Endothelial cell of umbilical vein (primary cell): ENCODE measurements around the gene C4BPA. TPM values are rescaled to one million over a fixed set of nuclear protein-coding genes. Genes with fewer than 3 reads are reported as not detected.

Source experiments
- BruUV-seq: library from RNA; stranded (reverse); fragments of 400-500 nt; replicated peaks from 2 replicates; lab custom pipeline; 2021; lab: Mats Ljungman, UMichigan
- CTCF ChIA-PET: fragments of 300-600, 350-600 bp; sonication (Branson Sonifier 250); formaldehyde crosslinking; loops from one replicate; lab custom pipeline; 2021; ENCODE audit warnings: antibody characterized with exemption, inconsistent platforms; lab: Charles Lee
- POLR2A ChIA-PET: fragments of 300-600, 350-600 bp; sonication (Branson Sonifier 250); formaldehyde crosslinking; loops from one replicate; lab custom pipeline; 2021; ENCODE audit warnings: antibody characterized with exemption, inconsistent platforms; lab: Charles Lee
- DNase-seq: peaks from one replicate; pipeline ENCODE4 v3.0.0-alpha.2; 2011; ENCODE audit warnings: low read depth, low spot score
- FAIRE-seq: peaks from 2 replicates; lab custom pipeline; 2011; peaks lifted over from hg19 to GRCh38; lab: Jason Lieb, UNC
- H2AFZ ChIP-seq: 2 replicates; pipeline ENCODE4 v1.6.0; 2012; ENCODE audit warnings: low read depth, low read length, control low read depth, inconsistent platforms
- H3K27ac ChIP-seq: 2 replicates; pipeline ENCODE4 v1.5.1; 2011; ENCODE audit warnings: low read depth, mild to moderate bottlenecking, control low read depth, low read length, moderate library complexity; ENCODE audit not compliant: insufficient read depth
- H3K27me3 ChIP-seq, 2 experiments: 2 replicates each; pipeline versions ENCODE4 v1.6.0 to v1.6.1; 2011; ENCODE audit warnings: low read length in 2 of 2, mixed read lengths in 1 of 2; ENCODE audit not compliant: control insufficient read depth in 2 of 2, insufficient read depth in 2 of 2
- H3K36me3 ChIP-seq, 2 experiments: 2 replicates in 1 of 2; 3 replicates in 1 of 2; pipeline ENCODE4 v1.5.1; 2011; ENCODE audit warnings: low read length in 2 of 2, mild to moderate bottlenecking in 1 of 2, moderate library complexity in 1 of 2; ENCODE audit not compliant: control insufficient read depth in 2 of 2, insufficient read depth in 2 of 2; ENCODE audit errors: extremely low read depth in 1 of 2
- H3K4me1 ChIP-seq: 3 replicates; pipeline ENCODE4 v1.5.1; 2011; ENCODE audit warnings: mild to moderate bottlenecking, low read length; ENCODE audit not compliant: control insufficient read depth, insufficient read depth; ENCODE audit errors: extremely low read depth
- H3K4me2 ChIP-seq: 2 replicates; pipeline ENCODE4 v1.6.1; 2011; ENCODE audit warnings: low read length, control low read depth, mixed read lengths; ENCODE audit not compliant: insufficient read depth
- H3K4me3 ChIP-seq, 3 experiments: fragments of 200-600 bp in 1 of 3; sonication (generic), shearing (Covaris generic) in 1 of 3; replicated peaks in 1 of 3; 2 replicates each; pipeline ENCODE4 v1.5.1; 2011 to 2016; ENCODE audit warnings: control low read depth in 3 of 3, low read length in 3 of 3, mild to moderate bottlenecking in 2 of 3, inconsistent platforms in 1 of 3, low read depth in 1 of 3, moderate library complexity in 1 of 3; ENCODE audit not compliant: insufficient read depth in 1 of 3
- H3K79me2 ChIP-seq: 2 replicates; pipeline ENCODE4 v1.6.0; 2012; ENCODE audit warnings: low read length, inconsistent platforms; ENCODE audit not compliant: control insufficient read depth, insufficient read depth
- H3K9ac ChIP-seq: replicated peaks from 2 replicates; pipeline ENCODE3; 2011; ENCODE audit warnings: low read length, control low read depth; ENCODE audit not compliant: insufficient read depth; ENCODE audit errors: extremely low read depth
- H3K9me1 ChIP-seq: replicated peaks from 3 replicates; pipeline ENCODE4 v1.6.0; 2011; ENCODE audit warnings: mild to moderate bottlenecking, low read length; ENCODE audit not compliant: control insufficient read depth, insufficient read depth; ENCODE audit errors: extremely low read depth
- H3K9me3 ChIP-seq: replicated peaks from 2 replicates; pipeline ENCODE4 v1.5.1; 2012; ENCODE audit warnings: low read length, inconsistent platforms; ENCODE audit not compliant: control insufficient read depth, insufficient read depth
- H4K20me1 ChIP-seq: replicated peaks from 2 replicates; pipeline ENCODE3; 2011; ENCODE audit warnings: mild to moderate bottlenecking, low read length; ENCODE audit not compliant: control insufficient read depth, insufficient read depth; ENCODE audit errors: extremely low read depth
- EZH2 ChIP-seq: IDR thresholded peaks from 2 replicates; pipeline ENCODE4 v1.6.1; 2012; ENCODE audit warnings: borderline replicate concordance, low read depth, mild to moderate bottlenecking, moderate library complexity, low read length, inconsistent platforms; ENCODE audit not compliant: severe bottlenecking
- FOS ChIP-seq: IDR thresholded peaks from 2 replicates; pipeline ENCODE4 v1.6.1; 2011; ENCODE audit warnings: mild to moderate bottlenecking, low read length, moderate library complexity, borderline replicate concordance; ENCODE audit not compliant: insufficient read depth
- GATA2 ChIP-seq: IDR thresholded peaks from 2 replicates; pipeline ENCODE4 v1.7.0; 2011; ENCODE audit warnings: low read depth, mild to moderate bottlenecking, moderate library complexity, mixed read lengths, low read length; ENCODE audit not compliant: insufficient read length, insufficient read depth
- JUN ChIP-seq: IDR thresholded peaks from 2 replicates; pipeline ENCODE4 v1.6.1; 2011; ENCODE audit warnings: borderline replicate concordance, low read depth; ENCODE audit not compliant: insufficient read length, insufficient read depth
- MAX ChIP-seq: IDR thresholded peaks from 2 replicates; pipeline ENCODE4 v1.6.1; 2011; ENCODE audit not compliant: insufficient read depth, insufficient read length
- MYC ChIP-seq: IDR thresholded peaks from one replicate; pipeline ENCODE4 v1.6.1; 2011; ENCODE audit warnings: mild to moderate bottlenecking, low read depth, low read length
- POLR2A ChIP-seq: IDR thresholded peaks from 2 replicates; pipeline ENCODE4 v1.6.1; 2012; ENCODE audit warnings: low read depth, mild to moderate bottlenecking, control low read depth, low read length
- POLR2AphosphoS5 ChIP-seq: IDR thresholded peaks from 2 replicates; pipeline ENCODE4 v1.6.1; 2012; ENCODE audit warnings: low read depth, mild to moderate bottlenecking, control low read depth, low read length, moderate library complexity; ENCODE audit not compliant: insufficient read depth
- dilution Hi-C: fragments of 300-500 bp; cut with MboI; formaldehyde crosslinking; loops from one replicate; pipeline ENCODE4 v1.15.0; 2019; ENCODE audit warnings: low sequenced_read_pairs; ENCODE audit not compliant: extremely low pct_ligation_motif_present
- intact Hi-C: fragments of 100-400 bp; cut with micrococcal nuclease; formaldehyde crosslinking; loops from one replicate; pipeline ENCODE4 v1.10.0; 2022
- polyA plus RNA-seq, 4 experiments: library from polyadenylated mRNA; depleted of rRNA in 3 of 4; stranded (reverse) in 3 of 4; unstranded in 1 of 4; fragments of >200 nt; gene quantifications; 2 replicates each; pipeline versions ENCODE4 v1.2.1 to v1.2.3, GENCODE V29; 2011 to 2012; ENCODE audit warnings: missing spikeins in 1 of 4
- total RNA-seq: library from RNA; stranded (reverse); gene quantifications from 2 replicates; pipeline ENCODE4 v1.2.3, GENCODE V29; 2021
- TF ChIP-seq, protein P1 (sequence below), 2 donors: IDR thresholded peaks; 1 replicate in 1 of 2; 2 replicates in 1 of 2; pipeline ENCODE4 v1.5.1; 2011; ENCODE audit warnings: low read length in 2 of 2, mild to moderate bottlenecking in 2 of 2, moderate library complexity in 2 of 2, control low read depth in 1 of 2, inconsistent platforms in 1 of 2, low read depth in 1 of 2; ENCODE audit not compliant: insufficient read depth in 1 of 2; ENCODE audit errors: extremely low read depth in 1 of 2

Gene C4BPA
- total and polyA plus RNA-seq, 2 donors (not counting 3 experiments of a cell fraction or from before 2014, with no cell fraction given), result not detected

DNA sequence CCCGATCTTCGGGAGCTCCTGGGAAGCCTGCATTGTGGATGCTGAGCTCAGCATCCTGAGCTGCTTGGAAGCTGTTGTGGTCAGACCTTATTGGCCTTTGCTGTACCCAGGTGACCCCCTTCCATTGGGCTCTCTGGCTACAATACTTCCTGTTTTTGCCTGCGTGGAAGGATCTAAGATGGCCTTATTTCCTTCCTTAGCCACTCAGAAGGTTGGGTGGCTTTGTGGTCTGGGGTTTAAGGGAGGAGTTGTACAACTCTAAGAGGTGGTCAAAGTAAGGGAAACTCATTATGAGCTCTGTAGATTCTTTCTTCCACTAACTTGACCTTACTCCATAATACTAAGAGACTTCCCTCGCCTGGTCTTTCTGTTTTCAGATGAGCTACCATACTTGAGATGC lies 33.2 kb upstream of the C4BPA start:
- Histone ChIP-seq H3K9ac (no peak overlapping the region), H3K9me1 (no peaks in the 10 kb centered on the region), H3K4me2 (no peak overlapping the region), H2AFZ (no peak overlapping the region), H4K20me1 (no peaks in the 10 kb centered on the region), H3K36me3 (no peaks in the 10 kb centered on the region), H3K79me2 (no peaks in the 10 kb centered on the region), H3K27ac (no peak overlapping the region), H3K4me1 (no peaks in the 10 kb centered on the region), H3K4me3 (no peak overlapping the region), H3K9me3 (no peaks in the 10 kb centered on the region), H3K27me3 (peaks cover 2 to 3% of the 10 kb centered on the region in 2 experiments)
- intact Hi-C loops (no loop called here), dilution Hi-C loops (no loop called here)
- ChIA-PET POLR2A (no interaction called here), CTCF (interaction anchor here (1.5 kb wide), 1 partner anchor 14 kb away, joined by 4 read pairs; no protein-coding TSS in a partner anchor)
- TF ChIP-seq POLR2A (no peak), JUN (no peak), EZH2 (no peak), MAX (no peak), FOS (no peak), MYC (no peak), POLR2AphosphoS5 (no peak), GATA2 (no peak)
- TF ChIP-seq, protein P1, sequence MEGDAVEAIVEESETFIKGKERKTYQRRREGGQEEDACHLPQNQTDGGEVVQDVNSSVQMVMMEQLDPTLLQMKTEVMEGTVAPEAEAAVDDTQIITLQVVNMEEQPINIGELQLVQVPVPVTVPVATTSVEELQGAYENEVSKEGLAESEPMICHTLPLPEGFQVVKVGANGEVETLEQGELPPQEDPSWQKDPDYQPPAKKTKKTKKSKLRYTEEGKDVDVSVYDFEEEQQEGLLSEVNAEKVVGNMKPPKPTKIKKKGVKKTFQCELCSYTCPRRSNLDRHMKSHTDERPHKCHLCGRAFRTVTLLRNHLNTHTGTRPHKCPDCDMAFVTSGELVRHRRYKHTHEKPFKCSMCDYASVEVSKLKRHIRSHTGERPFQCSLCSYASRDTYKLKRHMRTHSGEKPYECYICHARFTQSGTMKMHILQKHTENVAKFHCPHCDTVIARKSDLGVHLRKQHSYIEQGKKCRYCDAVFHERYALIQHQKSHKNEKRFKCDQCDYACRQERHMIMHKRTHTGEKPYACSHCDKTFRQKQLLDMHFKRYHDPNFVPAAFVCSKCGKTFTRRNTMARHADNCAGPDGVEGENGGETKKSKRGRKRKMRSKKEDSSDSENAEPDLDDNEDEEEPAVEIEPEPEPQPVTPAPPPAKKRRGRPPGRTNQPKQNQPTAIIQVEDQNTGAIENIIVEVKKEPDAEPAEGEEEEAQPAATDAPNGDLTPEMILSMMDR (IDR thresholded peaks at IDR 0.05; ENCODE audit: extremely low read depth in 1 of 2, insufficient read depth in 1 of 2, low read depth in 1 of 2, low read length in 2 of 2), result no peak
- FAIRE-seq (no peak), DNase-seq (no peak)
- BruUV-seq, result no TSS peak
